Cardiac fibroblast (primary cell): ENCODE data around the gene NLGN4X.

Source experiments
- DNase-seq, 2 donors: peaks; one replicate each; pipeline versions ENCODE4 v3.0.0 to v3.0.0-alpha.2; 2010; ENCODE audit warnings: low read depth in 2 of 2
- H3K4me3 ChIP-seq, 2 donors: replicated peaks in 1 of 2; 1 replicate in 1 of 2; 2 replicates in 1 of 2; pipeline ENCODE4 v1.5.1; 2011; ENCODE audit warnings: low read depth in 2 of 2, low read length in 2 of 2, mild to moderate bottlenecking in 2 of 2, moderate library complexity in 1 of 2
- CTCF ChIP-seq: IDR thresholded peaks from one replicate; pipeline ENCODE4 v1.5.1; 2011; ENCODE audit warnings: low read depth, mild to moderate bottlenecking, low read length, inconsistent platforms

The NLGN4X gene

GRCh38 chrX:6227453-6227835 is 1.2 kb downstream of the NLGN4X start:
- TF ChIP-seq CTCF: no peak
- no peak overlapping the region for H3K4me3 ChIP-seq
- DNase-seq: no peak

GRCh38 chrX:6226596-6227452 is 1.8 kb downstream of the NLGN4X start:
- no peak overlapping the region for H3K4me3 ChIP-seq
- no peak for TF ChIP-seq CTCF

GRCh38 chrX:6225911-6226595 is 2.6 kb downstream of the NLGN4X start:
- H3K4me3 ChIP-seq: peak overlapping the region in 1 of 2 donors; percentile 13
- TF ChIP-seq CTCF: no peak
- no peak for DNase-seq

More at GRCh38 chrX:6226596-6227452, 1.8 kb downstream of the NLGN4X start:
- DNase-seq: no peak

- TF ChIP-seq CTCF: no peak
- no peak for DNase-seq
- no peak overlapping the region for H3K4me3 ChIP-seq
These were observed 3.3 kb downstream of the NLGN4X start for GRCh38 chrX:6225288-6225910.

GRCh38 chrX:6223516-6223915 is 5.2 kb downstream of the NLGN4X start:
- no peak for TF ChIP-seq CTCF
- H3K4me3 ChIP-seq: no peak overlapping the region
- DNase-seq: no peak

- no peak overlapping the region for H3K4me3 ChIP-seq
- DNase-seq: no peak
- TF ChIP-seq CTCF: no peak
These were observed 18.4 kb downstream of the NLGN4X start for GRCh38 chrX:6210230-6210629.
